Immature natural killer cell (primary cell): Measurements from ENCODE around the gene MUTYH. TPM values are rescaled to one million over a fixed set of nuclear protein-coding genes. Genes with fewer than 3 reads are reported as not detected.

Source experiments
- DNase-seq, 3 donors: peaks; one replicate each; pipeline ENCODE4 v3.0.0; 2022; ENCODE audit warnings: mixed read lengths in 1 of 3
- H3K27ac Mint-ChIP-seq, 6 donors: one replicate each; pipeline ENCODE4 v1.8.0; 2020; ENCODE audit warnings: mixed read lengths in 6 of 6, mild to moderate bottlenecking in 5 of 6, inconsistent platforms in 4 of 6, moderate library complexity in 3 of 6
- H3K27me3 Mint-ChIP-seq, 3 donors: one replicate each; pipeline ENCODE4 v1.8.0; 2020 to 2021; ENCODE audit warnings: low read depth in 3 of 3, mild to moderate bottlenecking in 3 of 3, mixed read lengths in 3 of 3, moderate library complexity in 3 of 3, inconsistent platforms in 1 of 3
- H3K36me3 Mint-ChIP-seq, 3 donors: one replicate each; pipeline ENCODE4 v1.8.0; 2020; ENCODE audit warnings: mixed read lengths in 3 of 3, inconsistent platforms in 2 of 3, mild to moderate bottlenecking in 2 of 3
- H3K4me1 Mint-ChIP-seq, 2 donors: one replicate each; pipeline ENCODE4 v1.8.0; 2020; ENCODE audit warnings: inconsistent platforms in 2 of 2, mild to moderate bottlenecking in 2 of 2, mixed read lengths in 2 of 2, moderate library complexity in 1 of 2
- H3K4me3 Mint-ChIP-seq, 5 donors: one replicate each; pipeline ENCODE4 v1.8.0; 2020; ENCODE audit warnings: mild to moderate bottlenecking in 5 of 5, mixed read lengths in 5 of 5, inconsistent platforms in 3 of 5, moderate library complexity in 3 of 5
- H3K9me3 Mint-ChIP-seq, 6 donors: one replicate each; pipeline ENCODE4 v1.8.0; 2020; ENCODE audit warnings: mild to moderate bottlenecking in 6 of 6, mixed read lengths in 6 of 6, inconsistent platforms in 4 of 6, moderate library complexity in 3 of 6
- polyA plus RNA-seq, 3 donors: library from polyadenylated mRNA; unstranded; fragments of 300-500 nt; fragmentation: Illumina TruSeq; gene quantifications; one replicate each; pipeline ENCODE4 v1.2.3, GENCODE V29; 2021

The MUTYH gene
- polyA plus RNA-seq, 3 donors from 2014 or later, result 9.5 to 13.9 (median 11.3) TPM

DNA sequence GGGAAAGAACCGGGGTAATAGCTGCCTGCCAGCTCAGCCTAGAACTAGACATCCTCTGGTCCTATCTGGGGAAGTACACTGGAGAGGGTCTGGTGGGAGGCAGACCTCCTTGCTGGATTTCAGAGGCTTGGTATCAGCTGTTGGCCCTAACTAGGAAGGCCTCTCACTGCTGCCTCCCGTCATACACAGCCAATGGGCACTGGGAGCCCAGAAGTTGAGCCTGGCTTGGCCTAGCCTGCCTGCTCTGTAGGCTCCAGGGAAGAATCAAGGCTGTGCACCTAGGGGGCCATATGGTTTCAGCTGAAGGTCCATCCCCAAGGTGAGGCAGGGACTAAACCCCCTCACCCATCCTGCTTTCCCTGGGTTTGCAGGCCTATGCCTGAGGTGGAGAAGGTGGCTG lies 4.3 kb upstream of the MUTYH start:
- Mint-ChIP-seq H3K9me3 (no peaks in the 10 kb centered on the region), H3K4me3 (no peak overlapping the region), H3K4me1 (peaks cover 25 to 32% of the 10 kb centered on the region in 2 donors), H3K27ac (no peak overlapping the region), H3K27me3 (peaks cover 0 to 5% (median 3%) of the 10 kb centered on the region in 3 donors), H3K36me3 (peaks cover 0 to 12% (median 0%) of the 10 kb centered on the region in 3 donors)
- DNase-seq, result no peak

DNA sequence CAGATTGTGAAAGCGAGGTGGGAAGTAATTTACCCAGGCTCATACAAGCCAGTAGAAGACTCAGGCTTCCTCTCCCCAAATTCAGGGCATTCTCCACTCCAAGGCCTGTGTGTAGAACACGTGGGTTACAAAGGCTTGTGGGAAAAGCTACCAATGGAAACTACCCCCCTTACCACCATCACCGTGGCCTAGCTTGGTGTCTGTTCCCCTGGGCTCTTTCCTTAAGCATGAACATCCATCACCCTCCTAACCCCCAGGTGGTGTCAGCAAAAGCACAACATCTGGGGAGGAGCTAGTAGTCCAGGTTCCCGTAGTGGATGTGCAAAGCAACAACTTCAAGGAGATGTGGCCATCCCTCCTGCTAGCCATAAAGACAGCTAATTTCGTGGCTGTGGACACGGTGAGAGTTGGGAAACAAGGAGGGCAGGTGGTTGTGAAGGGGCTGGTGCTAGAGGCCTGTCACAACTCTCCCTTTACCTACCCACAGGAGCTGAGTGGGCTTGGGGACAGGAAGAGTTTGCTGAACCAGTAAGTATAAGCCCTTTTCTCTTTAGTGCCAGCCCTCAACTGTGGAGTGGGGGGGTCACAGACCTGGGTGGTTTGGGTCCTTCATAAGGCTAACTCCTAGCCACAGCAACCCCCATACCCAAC lies 701 bp upstream of the MUTYH start:
- Mint-ChIP-seq H3K36me3 (peaks cover 0 to 12% (median 0%) of the 10 kb centered on the region in 3 donors), H3K4me1 (peaks cover 47 to 59% of the 10 kb centered on the region in 2 donors), H3K4me3 (peak overlapping the region; percentile 97 to 99 (median 98)), H3K27ac (peak overlapping the region; percentile 93 to 99 (median 98)), H3K9me3 (no peaks in the 10 kb centered on the region), H3K27me3 (peaks cover 2 to 6% (median 6%) of the 10 kb centered on the region in 3 donors)
- no peak for DNase-seq

DNA sequence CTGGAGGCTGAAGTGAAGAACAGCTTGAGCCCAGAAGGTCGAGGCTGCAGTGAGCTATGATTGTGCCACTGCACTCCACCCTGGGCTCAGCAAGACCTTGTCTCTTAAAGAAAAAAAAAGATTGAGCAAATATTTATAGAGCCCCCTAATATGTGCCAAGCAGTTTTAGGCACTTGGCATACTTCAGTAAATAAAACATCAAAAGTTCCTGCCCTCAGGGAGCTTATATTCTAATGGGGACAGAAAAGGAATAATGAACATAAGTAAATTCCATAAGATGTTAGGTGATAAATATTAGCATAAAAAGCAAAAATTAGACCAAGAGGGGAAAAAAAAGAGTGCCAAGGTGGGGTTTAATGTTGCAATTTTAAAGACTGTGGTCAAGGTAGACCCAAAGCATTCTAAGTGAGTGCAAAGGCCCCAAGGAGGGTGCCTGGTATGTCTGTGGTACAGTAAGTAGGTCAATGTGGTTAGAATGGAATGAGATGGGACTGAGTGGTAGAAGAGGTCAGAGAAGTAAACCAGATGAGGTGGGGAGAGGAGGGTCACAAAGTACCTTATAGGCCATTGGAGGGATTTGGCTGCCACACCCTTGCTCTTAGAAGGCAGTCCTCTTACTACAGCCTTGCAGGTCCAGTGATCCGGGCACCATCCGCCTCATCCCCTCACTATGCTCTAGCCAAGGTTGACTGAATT lies 2.5 kb downstream of the MUTYH start:
- H3K27ac Mint-ChIP-seq, result peak overlapping the region in 5 of 6 donors; percentile 23 to 93 (median 50)
- H3K4me1 Mint-ChIP-seq, result peaks cover 54 to 66% of the 10 kb centered on the region in 2 donors
- H3K4me3 Mint-ChIP-seq, result peak overlapping the region in 4 of 5 donors; percentile 26 to 99 (median 46)
- H3K9me3 Mint-ChIP-seq, result no peaks in the 10 kb centered on the region
- H3K36me3 Mint-ChIP-seq, result peaks cover 0 to 8% (median 0%) of the 10 kb centered on the region in 3 donors
- peaks cover 2 to 6% (median 6%) of the 10 kb centered on the region in 3 donors for H3K27me3 Mint-ChIP-seq
- no peak for DNase-seq

GRCh38 chr1:45335855-45336324 lies 4.3 kb downstream of the MUTYH start:
- Mint-ChIP-seq H3K27me3 (peaks cover 2 to 6% (median 6%) of the 10 kb centered on the region in 3 donors), H3K4me1 (peaks cover 41 to 48% of the 10 kb centered on the region in 2 donors), H3K9me3 (no peaks in the 10 kb centered on the region), H3K27ac (no peak overlapping the region), H3K4me3 (no peak overlapping the region), H3K36me3 (peaks cover 0 to 4% (median 0%) of the 10 kb centered on the region in 3 donors)
- DNase-seq, result no peak

- H3K36me3 Mint-ChIP-seq, result peaks cover 0 to 10% (median 0%) of the 10 kb centered on the region in 3 donors
- peak overlapping the region in 4 of 6 donors; percentile 2 to 51 (median 38) for H3K27ac Mint-ChIP-seq
Measured at GRCh38 chr1:45334308-45335245, 5.7 kb downstream of the MUTYH start.

DNA sequence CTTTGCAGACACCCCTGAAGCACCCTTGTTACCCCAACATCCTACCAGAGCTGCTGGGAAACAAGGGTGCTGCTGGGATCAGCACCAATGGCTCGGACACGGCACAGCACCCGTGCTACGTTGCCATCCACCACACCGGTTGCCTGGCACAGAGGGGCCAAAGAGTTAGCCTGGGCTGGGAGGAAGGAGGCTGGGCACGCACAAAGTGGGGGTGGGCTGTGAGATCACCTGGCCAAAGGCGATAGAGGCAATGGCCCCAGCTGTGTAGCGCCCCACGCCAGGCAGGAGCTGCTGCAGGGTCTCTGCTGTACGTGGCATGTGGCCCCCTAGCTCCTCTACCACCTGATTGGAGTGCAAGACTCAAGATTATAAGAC lies 7.9 kb downstream of the MUTYH start:
- H3K9me3 Mint-ChIP-seq, result no peaks in the 10 kb centered on the region
- H3K4me3 Mint-ChIP-seq, result no peak overlapping the region
- peaks cover 11 to 19% of the 10 kb centered on the region in 2 donors for H3K4me1 Mint-ChIP-seq
- H3K27me3 Mint-ChIP-seq, result peaks cover 0 to 2% (median 0%) of the 10 kb centered on the region in 3 donors
- no peak overlapping the region for H3K27ac Mint-ChIP-seq
- H3K36me3 Mint-ChIP-seq, result peaks cover 0 to 14% (median 0%) of the 10 kb centered on the region in 3 donors
- no peak for DNase-seq

More at GRCh38 chr1:45334308-45335245, 5.7 kb downstream of the MUTYH start:
- Mint-ChIP-seq H3K4me3 (no peak overlapping the region), H3K27me3 (peaks cover 1 to 2% (median 2%) of the 10 kb centered on the region in 3 donors), H3K9me3 (no peaks in the 10 kb centered on the region), H3K4me1 (peaks cover 30 to 35% of the 10 kb centered on the region in 2 donors)
- no peak for DNase-seq

GRCh38 chr1:45331436-45332345 lies 8.5 kb downstream of the MUTYH start:
- Mint-ChIP-seq H3K9me3 (no peaks in the 10 kb centered on the region), H3K36me3 (peaks cover 0 to 14% (median 0%) of the 10 kb centered on the region in 3 donors), H3K27ac (no peak overlapping the region), H3K4me1 (peaks cover 11 to 15% of the 10 kb centered on the region in 2 donors), H3K27me3 (peaks cover 0 to 2% (median 0%) of the 10 kb centered on the region in 3 donors), H3K4me3 (no peak overlapping the region)
- DNase-seq, result no peak

GRCh38 chr1:45329445-45329844 lies 10.8 kb downstream of the MUTYH start:
- H3K36me3 Mint-ChIP-seq, result peaks cover 0 to 14% (median 0%) of the 10 kb centered on the region in 3 donors
- no peaks in the 10 kb centered on the region for H3K27me3 Mint-ChIP-seq
- H3K4me3 Mint-ChIP-seq, result peak overlapping the region in 2 of 5 donors; percentile 20 to 27
- no peaks in the 10 kb centered on the region for H3K9me3 Mint-ChIP-seq
- no peak for DNase-seq
- H3K27ac Mint-ChIP-seq, result no peak overlapping the region
- H3K4me1 Mint-ChIP-seq, result peaks cover 10 to 12% of the 10 kb centered on the region in 2 donors

DNA sequence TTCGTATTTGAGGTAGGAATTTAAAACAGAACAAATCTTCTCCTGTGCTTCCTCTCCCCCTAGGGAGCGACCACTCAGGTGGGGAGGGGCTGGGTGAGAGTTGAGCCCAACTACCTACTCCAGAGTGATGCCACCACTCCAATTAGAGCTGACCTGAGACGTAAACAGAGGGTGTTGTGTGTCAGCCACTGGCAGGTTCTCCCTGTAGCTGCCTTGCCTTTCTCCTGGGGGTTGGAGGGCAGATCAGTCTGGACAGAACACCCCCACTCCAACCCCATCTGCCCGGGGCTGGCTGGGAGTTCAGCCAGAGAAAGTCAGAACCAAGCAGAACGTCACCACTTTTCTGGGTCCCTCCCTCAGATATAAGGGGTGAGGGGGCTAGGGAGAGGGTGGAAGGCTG lies 11.6 kb downstream of the MUTYH start:
- DNase-seq, result no peak
- Mint-ChIP-seq H3K27me3 (no peaks in the 10 kb centered on the region), H3K36me3 (peaks cover 0 to 10% (median 0%) of the 10 kb centered on the region in 3 donors), H3K4me3 (peak overlapping the region; percentile 25 to 64 (median 39)), H3K4me1 (peaks cover 6 to 9% of the 10 kb centered on the region in 2 donors), H3K27ac (no peak overlapping the region), H3K9me3 (peaks cover 0 to 1% (median 0%) of the 10 kb centered on the region in 6 donors)

- no peak overlapping the region for H3K27ac Mint-ChIP-seq
- peaks cover 6 to 9% of the 10 kb centered on the region in 2 donors for H3K4me1 Mint-ChIP-seq
- H3K9me3 Mint-ChIP-seq, result peaks cover 0 to 1% (median 0%) of the 10 kb centered on the region in 6 donors
- no peak for DNase-seq
- H3K4me3 Mint-ChIP-seq, result peak overlapping the region; percentile 52 to 86 (median 65)
- peaks cover 0 to 10% (median 0%) of the 10 kb centered on the region in 3 donors for H3K36me3 Mint-ChIP-seq
- no peaks in the 10 kb centered on the region for H3K27me3 Mint-ChIP-seq
Measured at GRCh38 chr1:45327644-45328515, 12.4 kb downstream of the MUTYH start.

DNA sequence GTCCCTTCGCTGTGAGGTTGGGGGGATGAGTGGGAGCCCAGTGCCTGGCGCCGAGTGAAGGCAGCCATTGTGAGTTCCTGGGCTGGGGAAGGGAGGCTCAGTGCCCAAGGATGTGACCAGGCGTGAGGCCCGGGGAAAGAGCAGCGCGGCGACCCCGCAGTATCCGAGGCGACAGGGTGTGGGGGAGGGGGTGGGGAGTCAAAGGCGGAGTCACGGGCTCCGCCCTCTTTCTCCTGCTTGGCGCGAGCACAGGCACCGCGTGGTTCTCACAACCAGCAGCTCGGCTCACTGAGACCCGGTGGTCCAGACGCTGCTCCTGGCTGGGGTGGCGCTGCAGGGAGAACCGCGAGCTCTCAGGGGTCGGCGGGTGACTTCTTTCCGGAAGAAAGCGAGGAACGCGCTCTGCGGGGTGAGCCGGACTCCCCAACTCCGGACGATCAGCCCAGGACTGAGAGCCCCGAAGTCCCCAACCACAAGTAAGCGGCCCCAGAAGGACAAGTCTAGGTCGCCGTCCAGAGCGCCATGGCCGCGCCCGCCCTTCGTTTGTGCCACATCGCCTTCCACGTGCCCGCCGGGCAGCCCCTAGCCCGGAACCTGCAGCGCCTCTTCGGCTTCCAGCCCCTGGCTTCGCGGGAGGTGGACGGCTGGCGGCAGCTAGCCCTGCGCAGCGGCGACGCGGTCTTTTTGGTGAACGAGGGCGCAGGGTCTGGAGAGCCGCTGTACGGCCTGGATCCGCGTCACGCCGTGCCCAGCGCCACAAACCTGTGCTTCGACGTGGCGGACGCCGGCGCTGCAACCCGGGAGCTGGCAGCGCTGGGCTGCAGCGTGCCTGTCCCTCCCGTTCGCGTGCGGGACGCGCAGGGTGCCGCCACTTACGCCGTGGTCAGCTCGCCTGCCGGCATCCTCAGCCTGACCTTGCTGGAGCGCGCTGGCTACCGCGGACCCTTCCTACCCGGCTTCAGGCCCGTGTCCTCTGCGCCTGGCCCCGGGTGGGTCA lies 13.3 kb downstream of the MUTYH start, which contains the start of gene HPDL:
Gene HPDL (plus strand): TSS at position 269 of the 997 bp plus-strand sequence. CDS start 254 bp downstream, at position 523.
- Mint-ChIP-seq H3K27ac (peak within 1 kb of the TSS in 1 of 6 donors; percentile 65), H3K4me1 (peaks cover 6 to 9% of the 10 kb centered on the region in 2 donors), H3K27me3 (no peaks in the 10 kb centered on the region), H3K36me3 (peaks cover 0 to 10% (median 0%) of the 10 kb centered on the region in 3 donors), H3K9me3 (peaks cover 0 to 1% (median 0%) of the 10 kb centered on the region in 6 donors), H3K4me3 (peak within 1 kb of the TSS; percentile 77 to 86 (median 82))
- DNase-seq, result peak; percentile 29 to 39 (median 39)
